HFFc6 (cell line): Measurements from ENCODE around the gene DCP1A. TPM values are rescaled to one million over a fixed set of nuclear protein-coding genes. Genes with fewer than 3 reads are reported as not detected.

Experiments used
- DNase-seq: peaks from one replicate; pipeline ENCODE4 v3.0.0-alpha.2; 2018
- H3K27ac Mint-ChIP-seq: 2 replicates; pipeline ENCODE4 v1.8.0; 2020; ENCODE audit warnings: mild to moderate bottlenecking, mixed read lengths
- H3K27me3 Mint-ChIP-seq: 2 replicates; pipeline ENCODE4 v1.8.0; 2021; ENCODE audit warnings: mild to moderate bottlenecking, moderate library complexity, mixed read lengths; ENCODE audit not compliant: insufficient read depth
- H3K36me3 Mint-ChIP-seq: 2 replicates; pipeline ENCODE4 v1.8.0; 2021; ENCODE audit warnings: low read depth, mixed read lengths
- H3K4me1 Mint-ChIP-seq: 2 replicates; pipeline ENCODE4 v1.8.0; 2020; ENCODE audit warnings: low read depth, mixed read lengths
- H3K4me3 Mint-ChIP-seq: 2 replicates; pipeline ENCODE4 v1.8.0; 2020; ENCODE audit warnings: mild to moderate bottlenecking, moderate library complexity, mixed read lengths
- H3K9me3 Mint-ChIP-seq: 2 replicates; pipeline ENCODE4 v1.8.0; 2020; ENCODE audit warnings: mild to moderate bottlenecking, mixed read lengths
- CTCF ChIP-seq: fragments of 200-600 bp; sonication (generic); IDR thresholded peaks from 2 replicates; pipeline ENCODE4 v1.5.0; 2021; ENCODE audit warnings: antibody characterized with exemption, mild to moderate bottlenecking
- total RNA-seq, 6 experiments: library from RNA; stranded (reverse); fragmentation: NEBNext Ultra II Directional; extraction: Animal tissue kit (Norgen Biotek cat#: 25700); gene quantifications; 2 replicates in 1 of 6; 3 replicates in 5 of 6; pipeline ENCODE4 v1.2.3, GENCODE V29; 2021

The DCP1A gene
- total RNA-seq, 6 experiments from 2014 or later = 14.9 to 18.8 (median 16.6) TPM

GRCh38 chr3:53234841-53235232 is 112.5 kb downstream of the DCP1A start:
- peak overlapping the region; percentile 58 for H3K27ac Mint-ChIP-seq
- H3K36me3 Mint-ChIP-seq = peaks cover 41% of the 10 kb centered on the region
- no peak for TF ChIP-seq CTCF
- H3K27me3 Mint-ChIP-seq = peaks cover 2% of the 10 kb centered on the region; the same call in 1 of the 2 replicates
- H3K4me3 Mint-ChIP-seq = no peak overlapping the region
- no peak for DNase-seq
- peaks cover 55% of the 10 kb centered on the region for H3K4me1 Mint-ChIP-seq
- no peaks in the 10 kb centered on the region for H3K9me3 Mint-ChIP-seq

- H3K36me3 Mint-ChIP-seq = peaks cover 35% of the 10 kb centered on the region
- peaks cover 2% of the 10 kb centered on the region; the same call in 1 of the 2 replicates for H3K27me3 Mint-ChIP-seq
- peaks cover 49% of the 10 kb centered on the region for H3K4me1 Mint-ChIP-seq
- no peak for DNase-seq
- no peak for TF ChIP-seq CTCF
- no peaks in the 10 kb centered on the region for H3K9me3 Mint-ChIP-seq
- H3K27ac Mint-ChIP-seq = peak overlapping the region; percentile 82
- no peak overlapping the region for H3K4me3 Mint-ChIP-seq
These were observed 113.1 kb downstream of the DCP1A start for GRCh38 chr3:53234130-53234840.

Other genes with a start within 250 kb of the DCP1A start
- 10 to 100 TPM; 32.9 to 39.6 (median 34.7) TPM for gene RFT1, start 217.1 kb downstream of the DCP1A start, total RNA-seq
- 10 to 100 TPM; 15.5 to 21.9 (median 20.0) TPM for gene PRKCD, start 186.3 kb downstream of the DCP1A start, total RNA-seq
- 100 to 1,000 TPM; 335 to 562 (median 471) TPM for gene TKT, start 91.5 kb downstream of the DCP1A start, total RNA-seq
- under 1 TPM in 1 of 6 experiments, not detected in 5; 0.09 TPM for gene CACNA1D, start 147.1 kb upstream of the DCP1A start, total RNA-seq